ENCODE data around the gene ASAP3. TPM values are rescaled to one million over a fixed set of nuclear protein-coding genes. Genes with fewer than 3 reads are reported as not detected.
"Not testable (repeated sequence)": the region's sequence is repeated elsewhere in the genome, so short reads cannot be mapped to it uniquely, and the experiment has no call there.

The ASAP3 gene
- total and polyA plus RNA-seq, 2 experiments from 2014 or later = 28.0 to 98.2 TPM

DNA sequence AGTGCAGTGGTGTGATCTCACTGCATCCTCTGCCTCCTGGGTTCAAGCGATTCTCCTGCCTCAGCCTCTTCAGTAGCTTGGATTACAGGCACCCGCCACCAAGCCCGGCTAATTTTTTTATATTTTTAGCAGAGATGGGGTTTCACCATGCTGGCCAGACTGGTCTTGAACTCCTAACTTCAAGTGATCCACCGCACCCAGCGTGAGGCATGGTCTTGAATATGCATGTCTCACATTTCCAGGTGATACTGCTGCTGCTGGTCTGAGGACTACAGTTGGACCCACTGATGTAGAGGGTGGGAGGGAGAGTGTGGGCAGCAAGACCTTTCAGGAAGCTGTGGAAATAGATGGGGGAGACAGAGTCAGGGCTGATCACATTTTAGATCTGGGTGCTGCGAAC, 21.9 kb upstream of the ASAP3 start (continued):
- TF ChIP-seq, protein P1, sequence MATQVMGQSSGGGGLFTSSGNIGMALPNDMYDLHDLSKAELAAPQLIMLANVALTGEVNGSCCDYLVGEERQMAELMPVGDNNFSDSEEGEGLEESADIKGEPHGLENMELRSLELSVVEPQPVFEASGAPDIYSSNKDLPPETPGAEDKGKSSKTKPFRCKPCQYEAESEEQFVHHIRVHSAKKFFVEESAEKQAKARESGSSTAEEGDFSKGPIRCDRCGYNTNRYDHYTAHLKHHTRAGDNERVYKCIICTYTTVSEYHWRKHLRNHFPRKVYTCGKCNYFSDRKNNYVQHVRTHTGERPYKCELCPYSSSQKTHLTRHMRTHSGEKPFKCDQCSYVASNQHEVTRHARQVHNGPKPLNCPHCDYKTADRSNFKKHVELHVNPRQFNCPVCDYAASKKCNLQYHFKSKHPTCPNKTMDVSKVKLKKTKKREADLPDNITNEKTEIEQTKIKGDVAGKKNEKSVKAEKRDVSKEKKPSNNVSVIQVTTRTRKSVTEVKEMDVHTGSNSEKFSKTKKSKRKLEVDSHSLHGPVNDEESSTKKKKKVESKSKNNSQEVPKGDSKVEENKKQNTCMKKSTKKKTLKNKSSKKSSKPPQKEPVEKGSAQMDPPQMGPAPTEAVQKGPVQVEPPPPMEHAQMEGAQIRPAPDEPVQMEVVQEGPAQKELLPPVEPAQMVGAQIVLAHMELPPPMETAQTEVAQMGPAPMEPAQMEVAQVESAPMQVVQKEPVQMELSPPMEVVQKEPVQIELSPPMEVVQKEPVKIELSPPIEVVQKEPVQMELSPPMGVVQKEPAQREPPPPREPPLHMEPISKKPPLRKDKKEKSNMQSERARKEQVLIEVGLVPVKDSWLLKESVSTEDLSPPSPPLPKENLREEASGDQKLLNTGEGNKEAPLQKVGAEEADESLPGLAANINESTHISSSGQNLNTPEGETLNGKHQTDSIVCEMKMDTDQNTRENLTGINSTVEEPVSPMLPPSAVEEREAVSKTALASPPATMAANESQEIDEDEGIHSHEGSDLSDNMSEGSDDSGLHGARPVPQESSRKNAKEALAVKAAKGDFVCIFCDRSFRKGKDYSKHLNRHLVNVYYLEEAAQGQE (IDR thresholded peaks at IDR 0.05; ENCODE audit: unreplicated experiment) = no peak
- TF ChIP-seq, protein P2, sequence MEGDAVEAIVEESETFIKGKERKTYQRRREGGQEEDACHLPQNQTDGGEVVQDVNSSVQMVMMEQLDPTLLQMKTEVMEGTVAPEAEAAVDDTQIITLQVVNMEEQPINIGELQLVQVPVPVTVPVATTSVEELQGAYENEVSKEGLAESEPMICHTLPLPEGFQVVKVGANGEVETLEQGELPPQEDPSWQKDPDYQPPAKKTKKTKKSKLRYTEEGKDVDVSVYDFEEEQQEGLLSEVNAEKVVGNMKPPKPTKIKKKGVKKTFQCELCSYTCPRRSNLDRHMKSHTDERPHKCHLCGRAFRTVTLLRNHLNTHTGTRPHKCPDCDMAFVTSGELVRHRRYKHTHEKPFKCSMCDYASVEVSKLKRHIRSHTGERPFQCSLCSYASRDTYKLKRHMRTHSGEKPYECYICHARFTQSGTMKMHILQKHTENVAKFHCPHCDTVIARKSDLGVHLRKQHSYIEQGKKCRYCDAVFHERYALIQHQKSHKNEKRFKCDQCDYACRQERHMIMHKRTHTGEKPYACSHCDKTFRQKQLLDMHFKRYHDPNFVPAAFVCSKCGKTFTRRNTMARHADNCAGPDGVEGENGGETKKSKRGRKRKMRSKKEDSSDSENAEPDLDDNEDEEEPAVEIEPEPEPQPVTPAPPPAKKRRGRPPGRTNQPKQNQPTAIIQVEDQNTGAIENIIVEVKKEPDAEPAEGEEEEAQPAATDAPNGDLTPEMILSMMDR (conservative IDR thresholded peaks at IDR 0.05; ENCODE audit: low read depth in 2 of 2) = no peak
- no peak for TF ChIP-seq CREB1 (CRISPR knock-in tag; IDR thresholded peaks at IDR 0.05; ENCODE audit: low read depth)

DNA sequence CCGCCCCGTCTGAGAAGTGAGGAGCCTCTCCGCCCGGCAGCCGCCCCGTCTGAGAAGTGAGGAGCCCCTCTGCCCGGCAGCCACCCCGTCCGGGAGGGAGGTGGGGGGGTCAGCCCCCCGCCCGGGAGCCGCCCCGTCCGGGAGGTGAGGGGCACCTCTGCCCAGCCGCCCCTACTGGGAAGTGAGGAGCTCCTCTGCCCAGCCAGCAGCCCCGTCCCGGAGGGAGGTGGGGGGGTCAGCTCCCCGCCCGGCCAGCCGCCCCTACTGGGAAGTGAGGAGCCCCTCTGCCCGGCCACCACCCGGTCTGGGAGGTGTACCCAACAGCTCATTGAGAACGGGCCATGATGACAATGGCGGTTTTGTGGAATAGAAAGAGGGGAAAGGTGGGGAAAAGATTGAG, 20.2 kb upstream of the ASAP3 start:
- not testable (repeated sequence) for H3K27me3 ChIP-seq (ENCODE audit: insufficient read depth); H3K27me3 Mint-ChIP-seq (ENCODE audit: insufficient read depth, low read depth, poor library complexity); H3K4me1 Mint-ChIP-seq; H3K4me3 ChIP-seq; ATAC-seq; H2AFZ ChIP-seq; H3K79me2 ChIP-seq (replicated peaks; ENCODE audit: insufficient read depth); H3K36me3 ChIP-seq (ENCODE audit: insufficient read depth); H3K36me3 Mint-ChIP-seq (ENCODE audit: low read depth); H4K20me1 ChIP-seq (replicated peaks; ENCODE audit: insufficient read depth); H3K4me3 Mint-ChIP-seq; H3K27ac ChIP-seq (ENCODE audit: low read depth); H3K9me2 ChIP-seq (ENCODE audit: insufficient read depth); DNase-seq (ENCODE audit: low spot score); H3F3A ChIP-seq (replicated peaks; ENCODE audit: low read depth); H3K9me3 Mint-ChIP-seq; H3K4me2 ChIP-seq; H3K4me1 ChIP-seq (ENCODE audit: insufficient read depth); H3K27ac Mint-ChIP-seq

DNA sequence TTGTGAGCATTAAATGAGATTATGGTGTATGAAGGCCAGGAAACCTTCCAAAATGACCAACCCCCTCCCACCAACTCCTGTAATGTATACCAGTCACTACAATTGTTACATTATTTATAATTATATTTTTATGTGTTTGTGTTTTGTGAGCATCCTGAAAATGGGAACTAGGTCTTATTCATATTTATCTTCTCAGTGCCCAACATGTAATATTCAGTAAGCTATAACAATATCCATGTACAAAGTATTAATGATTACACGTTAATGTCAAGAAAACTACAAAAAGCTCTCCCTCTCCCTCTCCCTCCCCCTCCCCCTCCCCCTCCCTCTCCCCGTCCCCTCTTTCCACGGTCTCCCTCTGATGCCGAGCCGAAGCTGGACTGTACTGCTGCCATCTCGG, 19.0 kb upstream of the ASAP3 start:
- no peaks in the 10 kb centered on the region for H3F3A ChIP-seq (replicated peaks; ENCODE audit: low read depth)
- no peak overlapping the region for H3K4me2 ChIP-seq
- no peak overlapping the region for H3K27ac ChIP-seq (ENCODE audit: low read depth)
- H4K20me1 ChIP-seq (replicated peaks; ENCODE audit: insufficient read depth) = no peaks in the 10 kb centered on the region; the same call in 1 of the 2 replicates
- H3K79me2 ChIP-seq (replicated peaks; ENCODE audit: insufficient read depth) = no peaks in the 10 kb centered on the region
- peaks cover 4% of the 10 kb centered on the region for H3K4me1 ChIP-seq (ENCODE audit: insufficient read depth)
- no peaks in the 10 kb centered on the region for H3K9me2 ChIP-seq (ENCODE audit: insufficient read depth)
- Mint-ChIP-seq H3K4me1 (peaks cover 5% of the 10 kb centered on the region; the same call in 1 of the 3 replicates), H3K27ac (no peak overlapping the region), H3K36me3 (ENCODE audit: low read depth) (no peaks in the 10 kb centered on the region), H3K4me3 (no peak overlapping the region), H3K9me3 (no peaks in the 10 kb centered on the region), H3K27me3 (ENCODE audit: insufficient read depth, low read depth, poor library complexity) (peaks cover 4% of the 10 kb centered on the region)
- ATAC-seq (no peak), DNase-seq (ENCODE audit: low spot score) (no peak)
- no peak overlapping the region for H2AFZ ChIP-seq
- no peaks in the 10 kb centered on the region for H3K36me3 ChIP-seq (ENCODE audit: insufficient read depth)
- TF ChIP-seq, protein P2 (conservative IDR thresholded peaks at IDR 0.05; ENCODE audit: low read depth in 2 of 2) = no peak
- TF ChIP-seq, protein P3, sequence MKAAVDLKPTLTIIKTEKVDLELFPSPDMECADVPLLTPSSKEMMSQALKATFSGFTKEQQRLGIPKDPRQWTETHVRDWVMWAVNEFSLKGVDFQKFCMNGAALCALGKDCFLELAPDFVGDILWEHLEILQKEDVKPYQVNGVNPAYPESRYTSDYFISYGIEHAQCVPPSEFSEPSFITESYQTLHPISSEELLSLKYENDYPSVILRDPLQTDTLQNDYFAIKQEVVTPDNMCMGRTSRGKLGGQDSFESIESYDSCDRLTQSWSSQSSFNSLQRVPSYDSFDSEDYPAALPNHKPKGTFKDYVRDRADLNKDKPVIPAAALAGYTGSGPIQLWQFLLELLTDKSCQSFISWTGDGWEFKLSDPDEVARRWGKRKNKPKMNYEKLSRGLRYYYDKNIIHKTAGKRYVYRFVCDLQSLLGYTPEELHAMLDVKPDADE (IDR thresholded peaks at IDR 0.05) = no peak
- no peak for TF ChIP-seq EZH2phosphoT487 (IDR thresholded peaks at IDR 0.05; ENCODE audit: unreplicated experiment)
- H3K27me3 ChIP-seq (ENCODE audit: insufficient read depth) = no peaks in the 10 kb centered on the region
- no peak overlapping the region for H3K4me3 ChIP-seq
